ENCODE data around the gene CDON. TPM values are rescaled to one million over a fixed set of nuclear protein-coding genes. Genes with fewer than 3 reads are reported as not detected.
"Not testable (repeated sequence)": the region's sequence is repeated elsewhere in the genome, so short reads cannot be mapped to it uniquely, and the experiment has no call there.

Gene CDON
- total RNA-seq, 1 experiment from 2014 or later: 17.1 TPM

GRCh38 chr11:126029805-126030204, 32.9 kb downstream of the CDON start:
- CTCF ChIA-PET: no interaction called here
- no TSS peak for BruUV-seq (replicated peaks)
- Histone ChIP-seq H3K9me3 (ENCODE audit: control insufficient read depth, insufficient read depth, low read depth, low read length) (no peaks in the 10 kb centered on the region), H3K27ac (ENCODE audit: low read length) (no peak overlapping the region), H3K4me3 (ENCODE audit: low read depth in 2 of 2, low read length in 2 of 2) (no peak overlapping the region), H3K4me1 (ENCODE audit: control insufficient read depth, insufficient read depth, low read length) (no peaks in the 10 kb centered on the region), H3K36me3 (ENCODE audit: control insufficient read depth, insufficient read depth, low read length) (no peaks in the 10 kb centered on the region), H3K27me3 (ENCODE audit: control insufficient read depth, insufficient read depth, low read length) (peaks cover 6% of the 10 kb centered on the region; the same call in 1 of the 2 replicates)
- TF ChIP-seq, protein P1, sequence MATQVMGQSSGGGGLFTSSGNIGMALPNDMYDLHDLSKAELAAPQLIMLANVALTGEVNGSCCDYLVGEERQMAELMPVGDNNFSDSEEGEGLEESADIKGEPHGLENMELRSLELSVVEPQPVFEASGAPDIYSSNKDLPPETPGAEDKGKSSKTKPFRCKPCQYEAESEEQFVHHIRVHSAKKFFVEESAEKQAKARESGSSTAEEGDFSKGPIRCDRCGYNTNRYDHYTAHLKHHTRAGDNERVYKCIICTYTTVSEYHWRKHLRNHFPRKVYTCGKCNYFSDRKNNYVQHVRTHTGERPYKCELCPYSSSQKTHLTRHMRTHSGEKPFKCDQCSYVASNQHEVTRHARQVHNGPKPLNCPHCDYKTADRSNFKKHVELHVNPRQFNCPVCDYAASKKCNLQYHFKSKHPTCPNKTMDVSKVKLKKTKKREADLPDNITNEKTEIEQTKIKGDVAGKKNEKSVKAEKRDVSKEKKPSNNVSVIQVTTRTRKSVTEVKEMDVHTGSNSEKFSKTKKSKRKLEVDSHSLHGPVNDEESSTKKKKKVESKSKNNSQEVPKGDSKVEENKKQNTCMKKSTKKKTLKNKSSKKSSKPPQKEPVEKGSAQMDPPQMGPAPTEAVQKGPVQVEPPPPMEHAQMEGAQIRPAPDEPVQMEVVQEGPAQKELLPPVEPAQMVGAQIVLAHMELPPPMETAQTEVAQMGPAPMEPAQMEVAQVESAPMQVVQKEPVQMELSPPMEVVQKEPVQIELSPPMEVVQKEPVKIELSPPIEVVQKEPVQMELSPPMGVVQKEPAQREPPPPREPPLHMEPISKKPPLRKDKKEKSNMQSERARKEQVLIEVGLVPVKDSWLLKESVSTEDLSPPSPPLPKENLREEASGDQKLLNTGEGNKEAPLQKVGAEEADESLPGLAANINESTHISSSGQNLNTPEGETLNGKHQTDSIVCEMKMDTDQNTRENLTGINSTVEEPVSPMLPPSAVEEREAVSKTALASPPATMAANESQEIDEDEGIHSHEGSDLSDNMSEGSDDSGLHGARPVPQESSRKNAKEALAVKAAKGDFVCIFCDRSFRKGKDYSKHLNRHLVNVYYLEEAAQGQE (IDR thresholded peaks at IDR 0.05; ENCODE audit: insufficient read depth in 1 of 2, low read depth in 2 of 2, low read length in 1 of 2): no peak
- TF ChIP-seq TCF7L2 (IDR thresholded peaks at IDR 0.05; ENCODE audit: low read depth, low read length) (no peak), CTCF (IDR thresholded peaks at IDR 0.05) (no peak), POLR2AphosphoS5 (IDR thresholded peaks at IDR 0.05; ENCODE audit: low read depth, low read length) (no peak), SIN3A (IDR thresholded peaks at IDR 0.05; ENCODE audit: borderline replicate concordance, insufficient read depth, low read depth, low read length) (no peak)
- ATAC-seq: no peak
- POLR2A ChIA-PET: interaction anchor here (0.6 kb wide), 1 partner anchor 96 kb away, joined by 3 read pairs; no protein-coding TSS in a partner anchor
- DNase-seq (ENCODE audit: low read depth, low spot score): no peak
- intact Hi-C loops (cut with micrococcal nuclease; ENCODE audit: unreplicated experiment): no loop called here
- in situ Hi-C loops (cut with HindIII; ENCODE audit: low pct_unique_long_range_greater_than_20kb, low sequenced_read_pairs): no loop called here

DNA sequence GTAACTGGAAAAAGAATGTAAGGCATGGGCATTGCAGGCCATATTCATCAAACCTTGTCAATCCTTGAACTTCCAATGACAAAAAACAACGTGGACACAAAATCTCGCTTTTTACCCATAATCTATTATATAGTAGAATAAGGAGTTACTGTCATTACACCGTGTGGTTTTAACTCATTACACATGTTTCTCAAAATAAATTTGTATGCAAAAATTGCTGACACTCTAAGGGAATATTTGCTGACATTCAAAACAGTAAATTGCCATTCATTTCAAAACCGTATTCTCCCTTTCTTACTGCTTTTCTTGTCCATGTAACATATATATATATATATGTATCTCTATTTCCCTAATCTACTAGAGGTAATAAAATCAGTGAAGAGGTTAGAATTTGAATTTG, 33.4 kb downstream of the CDON start:
- Histone ChIP-seq H3K4me3 (ENCODE audit: low read depth in 2 of 2, low read length in 2 of 2) (no peak overlapping the region), H3K27me3 (ENCODE audit: control insufficient read depth, insufficient read depth, low read length) (peaks cover 6% of the 10 kb centered on the region; the same call in 1 of the 2 replicates), H3K27ac (ENCODE audit: low read length) (no peak overlapping the region), H3K9me3 (ENCODE audit: control insufficient read depth, insufficient read depth, low read depth, low read length) (no peaks in the 10 kb centered on the region), H3K4me1 (ENCODE audit: control insufficient read depth, insufficient read depth, low read length) (no peaks in the 10 kb centered on the region), H3K36me3 (ENCODE audit: control insufficient read depth, insufficient read depth, low read length) (no peaks in the 10 kb centered on the region)
- ChIA-PET POLR2A (interaction anchor here (0.6 kb wide), 1 partner anchor 97 kb away, joined by 3 read pairs; no protein-coding TSS in a partner anchor), CTCF (no interaction called here)
- TF ChIP-seq, protein P1 (IDR thresholded peaks at IDR 0.05; ENCODE audit: insufficient read depth in 1 of 2, low read depth in 2 of 2, low read length in 1 of 2): no peak
- no peak for TF ChIP-seq CTCF (IDR thresholded peaks at IDR 0.05)
- TF ChIP-seq POLR2AphosphoS5 (IDR thresholded peaks at IDR 0.05; ENCODE audit: low read depth, low read length): no peak
- no peak for TF ChIP-seq TCF7L2 (IDR thresholded peaks at IDR 0.05; ENCODE audit: low read depth, low read length)
- no peak for TF ChIP-seq SIN3A (IDR thresholded peaks at IDR 0.05; ENCODE audit: borderline replicate concordance, insufficient read depth, low read depth, low read length)
- DNase-seq (ENCODE audit: low read depth, low spot score): no peak
- BruUV-seq (replicated peaks): no TSS peak
- ATAC-seq: no peak
- intact Hi-C loops (cut with micrococcal nuclease; ENCODE audit: unreplicated experiment) (no loop called here), in situ Hi-C loops (cut with HindIII; ENCODE audit: low pct_unique_long_range_greater_than_20kb, low sequenced_read_pairs) (no loop called here)

- CTCF ChIA-PET; H3K27ac ChIP-seq (ENCODE audit: low read length); intact Hi-C loops (cut with micrococcal nuclease; ENCODE audit: unreplicated experiment); H3K4me1 ChIP-seq (ENCODE audit: control insufficient read depth, insufficient read depth, low read length); ATAC-seq; H3K4me3 ChIP-seq (ENCODE audit: low read depth in 2 of 2, low read length in 2 of 2); H3K9me3 ChIP-seq (ENCODE audit: control insufficient read depth, insufficient read depth, low read depth, low read length); H3K36me3 ChIP-seq (ENCODE audit: control insufficient read depth, insufficient read depth, low read length); BruUV-seq (replicated peaks); H3K27me3 ChIP-seq (ENCODE audit: control insufficient read depth, insufficient read depth, low read length); in situ Hi-C loops (cut with HindIII; ENCODE audit: low pct_unique_long_range_greater_than_20kb, low sequenced_read_pairs); DNase-seq (ENCODE audit: low read depth, low spot score); POLR2A ChIA-PET: not testable (repeated sequence)
Measured at GRCh38 chr11:126028534-126028933, 34.1 kb downstream of the CDON start.

Measured in Panc1 (cell line).